Glutamatergic neuron (in vitro differentiated cells): ENCODE results near the gene PMIS2. TPM values are rescaled to one million over a fixed set of nuclear protein-coding genes. Genes with fewer than 3 reads are reported as not detected.

Experiments used
- DNase-seq: peaks from one replicate; pipeline ENCODE4 v3.0.0; 2022
- H3K27ac Mint-ChIP-seq: one replicate; pipeline ENCODE4 v1.8.0; 2020; ENCODE audit warnings: mild to moderate bottlenecking, mixed read lengths, inconsistent platforms; ENCODE audit not compliant: unreplicated experiment
- H3K27me3 Mint-ChIP-seq: one replicate; pipeline ENCODE4 v1.8.0; 2020; ENCODE audit warnings: mild to moderate bottlenecking, moderate library complexity, mixed read lengths, inconsistent platforms; ENCODE audit not compliant: unreplicated experiment
- H3K36me3 Mint-ChIP-seq: one replicate; pipeline ENCODE4 v1.8.0; 2020; ENCODE audit warnings: mild to moderate bottlenecking, mixed read lengths, inconsistent platforms; ENCODE audit not compliant: unreplicated experiment
- H3K4me1 Mint-ChIP-seq: one replicate; pipeline ENCODE4 v1.8.0; 2020; ENCODE audit warnings: mild to moderate bottlenecking, low read depth, mixed read lengths, inconsistent platforms; ENCODE audit not compliant: unreplicated experiment
- H3K4me3 Mint-ChIP-seq: one replicate; pipeline ENCODE4 v1.8.0; 2020; ENCODE audit warnings: mild to moderate bottlenecking, mixed read lengths, inconsistent platforms; ENCODE audit not compliant: unreplicated experiment
- H3K9me3 Mint-ChIP-seq: one replicate; pipeline ENCODE4 v1.8.0; 2020; ENCODE audit warnings: mild to moderate bottlenecking, moderate library complexity, mixed read lengths, inconsistent platforms; ENCODE audit not compliant: unreplicated experiment
- CTCF ChIP-seq: fragments of 200-600 bp; sonication (generic); IDR thresholded peaks from one replicate; pipeline ENCODE4 v1.5.0; 2021; ENCODE audit not compliant: partially characterized antibody, unreplicated experiment
- total RNA-seq: library from RNA; stranded (reverse); fragmentation: NEBNext Ultra II Directional; extraction: Animal tissue kit (Norgen Biotek cat#: 25700); gene quantifications from one replicate; pipeline ENCODE4 v1.2.1, GENCODE V29; 2021; ENCODE audit not compliant: unreplicated experiment

PMIS2 gene
- total RNA-seq, 1 donor from 2014 or later: not detected

DNA sequence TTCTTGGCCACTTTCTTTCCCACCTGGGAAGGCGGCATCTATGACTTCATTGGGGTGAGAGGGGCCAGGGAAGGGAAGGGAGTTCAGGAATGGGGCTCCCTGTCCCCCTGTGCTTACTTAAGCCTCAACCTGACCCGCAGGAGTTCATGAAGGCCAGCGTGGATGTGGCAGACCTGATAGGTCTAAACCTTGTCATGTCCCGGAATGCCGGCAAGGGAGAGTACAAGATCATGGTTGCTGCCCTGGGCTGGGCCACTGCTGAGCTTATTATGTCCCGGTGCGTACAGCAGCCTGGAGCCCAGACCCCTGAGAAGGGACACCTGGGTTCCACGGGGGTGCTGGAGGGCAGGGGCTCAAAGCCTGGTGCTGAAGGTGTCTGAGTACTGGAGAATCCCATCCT, 39.4 kb upstream of the PMIS2 start:
- H3K36me3 Mint-ChIP-seq: no peaks in the 10 kb centered on the region
- DNase-seq: no peak
- TF ChIP-seq CTCF: no peak
- H3K4me1 Mint-ChIP-seq: peaks cover 3% of the 10 kb centered on the region
- peak overlapping the region; percentile 87 for H3K4me3 Mint-ChIP-seq
- H3K27ac Mint-ChIP-seq: peak overlapping the region; percentile 35
- H3K27me3 Mint-ChIP-seq: peaks cover 11% of the 10 kb centered on the region
- peaks cover 8% of the 10 kb centered on the region for H3K9me3 Mint-ChIP-seq

DNA sequence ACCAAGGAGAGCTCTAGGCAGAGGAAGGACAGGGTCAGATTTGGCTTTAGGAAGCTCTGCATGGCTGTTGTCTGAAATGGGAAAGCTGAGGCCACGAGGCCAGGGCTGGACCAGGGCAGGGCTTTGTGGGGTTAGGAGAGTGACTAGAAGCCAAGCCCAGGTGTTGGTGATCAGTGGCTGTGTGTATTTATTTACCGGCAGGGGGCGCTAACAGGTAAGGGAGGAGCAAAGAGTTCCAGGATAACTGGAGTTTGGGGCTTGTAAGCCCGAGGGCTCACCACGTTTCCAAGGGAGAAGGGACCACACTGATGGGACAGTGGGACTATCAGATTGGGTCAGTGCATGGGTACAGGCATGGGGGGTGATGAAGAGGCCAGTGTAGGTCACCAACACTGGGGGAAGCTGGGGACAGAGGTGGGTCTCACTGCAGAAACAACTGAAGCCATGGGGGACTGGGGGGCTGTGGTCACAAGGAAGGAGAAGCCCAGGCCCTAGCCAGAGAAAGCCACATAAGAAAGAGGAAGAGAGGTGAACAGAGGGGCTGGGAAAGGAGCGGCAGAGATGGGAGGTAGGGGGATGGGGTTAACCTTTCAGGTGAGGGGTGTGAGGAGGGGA, 36.7 kb upstream of the PMIS2 start:
- peaks cover 12% of the 10 kb centered on the region for H3K27me3 Mint-ChIP-seq
- no peak overlapping the region for H3K27ac Mint-ChIP-seq
- peaks cover 3% of the 10 kb centered on the region for H3K4me1 Mint-ChIP-seq
- no peaks in the 10 kb centered on the region for H3K36me3 Mint-ChIP-seq
- peak; percentile 88 for TF ChIP-seq CTCF
- H3K4me3 Mint-ChIP-seq: no peak overlapping the region
- H3K9me3 Mint-ChIP-seq: peaks cover 8% of the 10 kb centered on the region
- peak; percentile 52 for DNase-seq

- peaks cover 3% of the 10 kb centered on the region for H3K4me1 Mint-ChIP-seq
- DNase-seq: no peak
- TF ChIP-seq CTCF: no peak
- peaks cover 8% of the 10 kb centered on the region for H3K9me3 Mint-ChIP-seq
- no peak overlapping the region for H3K27ac Mint-ChIP-seq
- no peaks in the 10 kb centered on the region for H3K36me3 Mint-ChIP-seq
- H3K27me3 Mint-ChIP-seq: peaks cover 14% of the 10 kb centered on the region
- H3K4me3 Mint-ChIP-seq: no peak overlapping the region
Measured at GRCh38 chr19:35549879-35550523, 36.0 kb upstream of the PMIS2 start.

- DNase-seq: no peak
- peaks cover 2% of the 10 kb centered on the region for H3K4me1 Mint-ChIP-seq
- no peak overlapping the region for H3K27ac Mint-ChIP-seq
- peaks cover 16% of the 10 kb centered on the region for H3K27me3 Mint-ChIP-seq
- H3K36me3 Mint-ChIP-seq: no peaks in the 10 kb centered on the region
- TF ChIP-seq CTCF: no peak
- H3K9me3 Mint-ChIP-seq: peaks cover 8% of the 10 kb centered on the region
- no peak overlapping the region for H3K4me3 Mint-ChIP-seq
Measured at GRCh38 chr19:35551091-35551810, 34.7 kb upstream of the PMIS2 start.
